Astrocyte of the spinal cord (primary cell): ENCODE results near the gene ADGRV1.
A peak's percentile ranks its signal among the peaks of the same experiment; 100 is the strongest.

ENCODE experiments used
- DNase-seq: peaks from one replicate; pipeline ENCODE4 v3.0.0; 2011; ENCODE audit warnings: low read depth, low spot score
- H3K4me3 ChIP-seq: 2 replicates; pipeline ENCODE4 v1.5.1; 2011; ENCODE audit warnings: low read depth, mild to moderate bottlenecking, low read length, moderate library complexity
- CTCF ChIP-seq: IDR thresholded peaks from 2 replicates; pipeline ENCODE4 v1.5.1; 2012; ENCODE audit warnings: low read depth, mild to moderate bottlenecking, low read length, inconsistent platforms
- in situ Hi-C: cut with HindIII; loops from 2 replicates; pipeline ENCODE4 v1.10.0; 2017; ENCODE audit warnings: low sequenced_read_pairs

ADGRV1 gene

GRCh38 chr5:90529194-90529938 lies 29.2 kb upstream of the ADGRV1 start, which contains the start of gene LYSMD3:
Gene LYSMD3, minus strand, starts transcription at chr5:90529584. Its CDS starts 4,295 bp downstream, at chr5:90525289.
- in situ Hi-C loops = no loop called here
- H3K4me3 ChIP-seq = peak within 1 kb of the TSS; percentile 71
- DNase-seq = peak; percentile 98
- no peak for TF ChIP-seq CTCF

- in situ Hi-C loops = no loop called here
- peak overlapping the region; percentile 71 for H3K4me3 ChIP-seq
- peak; percentile 76 for TF ChIP-seq CTCF
- peak; percentile 82 for DNase-seq
Observed at GRCh38 chr5:90529939-90530677, 28.5 kb upstream of the ADGRV1 start.

- TF ChIP-seq CTCF = no peak
- no peak for DNase-seq
- no peak overlapping the region for H3K4me3 ChIP-seq
- in situ Hi-C loops = no loop called here
Observed at GRCh38 chr5:90530736-90531487, 27.7 kb upstream of the ADGRV1 start.

GRCh38 chr5:90533794-90534193 lies 24.8 kb upstream of the ADGRV1 start:
- in situ Hi-C loops = no loop called here

GRCh38 chr5:90534922-90535321 lies 23.7 kb upstream of the ADGRV1 start:
- TF ChIP-seq CTCF = no peak
- no peak for DNase-seq
- in situ Hi-C loops = no loop called here
- H3K4me3 ChIP-seq = no peak overlapping the region

More at GRCh38 chr5:90533794-90534193, 24.8 kb upstream of the ADGRV1 start:
- no peak for TF ChIP-seq CTCF
- no peak overlapping the region for H3K4me3 ChIP-seq
- no peak for DNase-seq

GRCh38 chr5:90542827-90543519 lies 15.6 kb upstream of the ADGRV1 start:
- DNase-seq = no peak
- TF ChIP-seq CTCF = no peak
- in situ Hi-C loops = no loop called here
- H3K4me3 ChIP-seq = no peak overlapping the region
